Retinal pigment epithelial cell (primary cell): Measurements from ENCODE around the gene NAP1L4.

ENCODE experiments used
- DNase-seq: peaks from one replicate; pipeline ENCODE4 v3.0.0-alpha.2; 2010; ENCODE audit warnings: low read depth
- H3K4me3 ChIP-seq: 2 replicates; pipeline ENCODE4 v1.5.1; 2011; ENCODE audit warnings: mild to moderate bottlenecking, low read length, control low read depth, moderate library complexity
- TF ChIP-seq, protein P1 (sequence below): conservative IDR thresholded peaks from 2 replicates; pipeline ENCODE4 v1.5.1; 2011; ENCODE audit warnings: low read depth, low read length, control low read depth, inconsistent platforms

Gene NAP1L4

DNA sequence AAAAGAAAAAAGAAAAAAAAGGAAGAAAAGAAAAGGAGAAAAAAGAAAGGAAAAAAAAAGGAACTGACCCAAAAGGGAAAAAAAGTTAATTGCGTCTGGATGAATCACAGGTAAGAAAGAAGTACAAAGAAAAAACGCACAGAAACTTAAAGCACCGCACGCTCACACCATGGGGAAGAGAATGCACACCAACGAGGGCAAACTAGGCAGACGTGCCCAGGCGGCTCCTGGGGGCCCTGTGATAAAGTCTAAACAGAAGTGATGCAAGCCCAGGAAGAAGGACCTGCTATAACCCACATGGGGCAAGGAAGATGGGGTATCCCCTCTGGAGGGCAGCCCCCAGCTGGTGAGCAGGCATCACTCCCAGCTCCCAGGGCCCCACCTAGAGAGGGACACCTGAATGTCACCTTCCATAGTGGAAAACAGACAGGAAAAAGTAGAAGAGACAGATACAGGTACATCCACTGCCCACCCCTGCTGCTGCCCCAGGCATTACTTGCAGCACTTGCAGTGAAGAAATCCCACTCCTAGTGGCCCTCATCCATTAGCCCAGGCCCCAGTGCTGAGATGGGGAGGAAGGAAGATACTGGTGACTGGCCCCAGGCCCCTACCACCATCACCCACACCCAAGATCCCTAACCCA, 28.9 kb downstream of the NAP1L4 start:
- DNase-seq = no peak
- no peak overlapping the region for H3K4me3 ChIP-seq
- TF ChIP-seq, protein P1, sequence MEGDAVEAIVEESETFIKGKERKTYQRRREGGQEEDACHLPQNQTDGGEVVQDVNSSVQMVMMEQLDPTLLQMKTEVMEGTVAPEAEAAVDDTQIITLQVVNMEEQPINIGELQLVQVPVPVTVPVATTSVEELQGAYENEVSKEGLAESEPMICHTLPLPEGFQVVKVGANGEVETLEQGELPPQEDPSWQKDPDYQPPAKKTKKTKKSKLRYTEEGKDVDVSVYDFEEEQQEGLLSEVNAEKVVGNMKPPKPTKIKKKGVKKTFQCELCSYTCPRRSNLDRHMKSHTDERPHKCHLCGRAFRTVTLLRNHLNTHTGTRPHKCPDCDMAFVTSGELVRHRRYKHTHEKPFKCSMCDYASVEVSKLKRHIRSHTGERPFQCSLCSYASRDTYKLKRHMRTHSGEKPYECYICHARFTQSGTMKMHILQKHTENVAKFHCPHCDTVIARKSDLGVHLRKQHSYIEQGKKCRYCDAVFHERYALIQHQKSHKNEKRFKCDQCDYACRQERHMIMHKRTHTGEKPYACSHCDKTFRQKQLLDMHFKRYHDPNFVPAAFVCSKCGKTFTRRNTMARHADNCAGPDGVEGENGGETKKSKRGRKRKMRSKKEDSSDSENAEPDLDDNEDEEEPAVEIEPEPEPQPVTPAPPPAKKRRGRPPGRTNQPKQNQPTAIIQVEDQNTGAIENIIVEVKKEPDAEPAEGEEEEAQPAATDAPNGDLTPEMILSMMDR = no peak

DNA sequence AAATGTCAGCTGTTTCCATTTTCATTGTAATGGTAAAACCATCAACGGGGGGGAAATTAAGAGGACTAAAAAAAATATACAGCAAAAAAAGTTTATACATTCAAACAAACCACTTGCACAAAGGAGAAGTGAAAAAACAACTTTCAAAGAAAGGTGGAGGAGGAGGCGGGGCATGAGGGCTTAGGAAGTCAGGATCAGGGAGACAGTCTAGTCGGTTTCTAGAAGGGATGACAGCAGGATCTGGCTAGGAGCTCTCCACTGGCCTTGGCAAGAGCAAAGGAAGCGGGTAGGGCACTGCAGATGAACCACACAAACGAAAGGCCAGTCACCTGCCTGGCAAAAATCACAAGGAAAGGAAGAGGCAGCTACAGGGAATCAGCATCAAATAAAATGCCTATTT, 31.0 kb downstream of the NAP1L4 start:
- H3K4me3 ChIP-seq = no peak overlapping the region
- no peak for DNase-seq
- TF ChIP-seq, protein P1 = no peak

DNA sequence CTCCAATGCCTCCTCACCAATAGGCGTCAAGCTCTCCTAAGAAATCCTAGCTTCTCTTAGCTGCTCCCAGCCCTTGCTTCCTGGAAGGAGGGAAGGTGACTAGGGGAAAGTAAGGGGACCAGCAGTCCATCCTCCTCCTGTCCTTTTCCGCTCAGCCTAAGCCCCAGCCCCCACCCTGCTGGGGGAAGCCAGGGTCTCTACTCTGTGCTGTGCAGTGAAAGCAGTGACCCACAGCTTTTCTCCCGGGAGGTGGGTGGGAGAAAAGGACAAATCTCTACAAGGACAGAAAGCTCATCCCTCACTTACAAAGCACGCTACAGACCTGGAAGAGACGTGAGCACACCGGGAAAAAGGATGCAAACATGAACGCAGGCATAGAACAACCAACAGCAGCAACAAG, 32.0 kb downstream of the NAP1L4 start:
- H3K4me3 ChIP-seq = no peak overlapping the region
- no peak for DNase-seq
- TF ChIP-seq, protein P1 = no peak

GRCh38 chr11:2958251-2958650, 33.9 kb downstream of the NAP1L4 start:
- no peak for DNase-seq
- TF ChIP-seq, protein P1 = no peak
- no peak overlapping the region for H3K4me3 ChIP-seq

GRCh38 chr11:2955906-2956476, 36.1 kb downstream of the NAP1L4 start:
- TF ChIP-seq, protein P1 = peak; percentile 61
- H3K4me3 ChIP-seq = no peak overlapping the region
- DNase-seq = no peak

DNA sequence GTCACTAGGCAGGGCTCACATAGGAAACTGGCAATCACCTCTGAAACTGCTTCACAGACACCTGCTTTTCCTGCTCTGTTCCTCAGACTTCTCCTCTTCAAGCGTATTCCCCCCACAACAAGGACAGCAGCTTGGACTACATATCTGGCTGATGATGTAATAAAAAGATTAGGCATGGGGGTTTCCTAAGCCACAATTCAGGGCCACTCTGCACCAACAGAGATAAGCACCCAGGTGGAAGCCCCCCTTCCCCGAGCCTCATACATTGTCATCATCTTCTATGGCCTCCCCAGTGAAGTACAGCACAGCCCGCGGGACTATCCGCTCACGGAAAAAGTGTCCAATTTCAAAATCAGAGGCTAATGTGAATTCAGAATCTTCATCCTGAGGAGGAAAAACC, 37.9 kb downstream of the NAP1L4 start:
- DNase-seq = no peak
- H3K4me3 ChIP-seq = no peak overlapping the region
- TF ChIP-seq, protein P1 = no peak

DNA sequence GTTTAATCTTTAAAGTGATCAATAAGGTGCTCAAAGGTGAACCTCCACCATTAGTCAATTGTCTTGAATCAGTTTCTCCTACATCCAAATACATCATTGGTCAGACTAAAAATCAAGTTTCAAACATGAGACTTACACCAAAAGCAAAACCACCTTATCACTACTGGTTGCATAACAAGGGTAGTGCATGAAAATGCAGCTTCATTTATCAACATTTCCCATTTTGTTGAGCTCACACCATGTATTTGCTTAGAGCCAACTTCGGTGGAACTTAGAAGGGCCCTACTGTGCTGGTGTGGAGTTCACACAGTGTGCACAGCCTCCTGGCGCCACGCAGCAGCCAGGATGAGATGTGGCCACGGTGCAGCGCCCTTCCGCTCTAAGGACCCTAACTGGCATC, 39.8 kb downstream of the NAP1L4 start:
- TF ChIP-seq, protein P1 = no peak
- no peak for DNase-seq
- no peak overlapping the region for H3K4me3 ChIP-seq
